IPS DF 6.9 (cell line): ENCODE data around the gene GPR32.
"Not testable (repeated sequence)": the region's sequence is repeated elsewhere in the genome, so short reads cannot be mapped to it uniquely, and the experiment has no call there.

Experiments used
- DNase-seq: peaks from one replicate; pipeline ENCODE4 v3.0.0-alpha.2; 2013; ENCODE audit warnings: low read depth, low spot score
- H3K27ac ChIP-seq: one replicate; pipeline ENCODE4 v1.5.1; 2013; ENCODE audit warnings: low read length, control low read depth
- H3K27me3 ChIP-seq: 2 replicates; pipeline ENCODE4 v1.6.1; 2013; ENCODE audit warnings: mild to moderate bottlenecking, low read length; ENCODE audit not compliant: control insufficient read depth, insufficient read depth
- H3K36me3 ChIP-seq: 2 replicates; pipeline ENCODE4 v1.6.1; 2013; ENCODE audit warnings: low read length; ENCODE audit not compliant: control insufficient read depth, insufficient read depth
- H3K4me1 ChIP-seq: 2 replicates; pipeline ENCODE4 v1.6.1; 2013; ENCODE audit warnings: low read length; ENCODE audit not compliant: control insufficient read depth, insufficient read depth
- H3K4me3 ChIP-seq: 2 replicates; pipeline ENCODE4 v1.5.1; 2013; ENCODE audit warnings: mild to moderate bottlenecking, low read length
- H3K9me3 ChIP-seq: 2 replicates; pipeline ENCODE4 v1.6.1; 2013; ENCODE audit warnings: low read length, inconsistent platforms; ENCODE audit not compliant: control insufficient read depth, insufficient read depth
- WGBS: extraction: QIAGEN DNeasy Blood & Tissue Kit; methylation state at CpG from one replicate; pipeline ENCODE4 v1.1.7; 2013; ENCODE audit warnings: mixed read lengths, missing lambda C conversion rate; ENCODE audit not compliant: insufficient read length, insufficient coverage; 5-methylcytosine and 5-hydroxymethylcytosine counted together

The GPR32 gene

GRCh38 chr19:50728084-50728737 is 42.1 kb upstream of the GPR32 start:
- DNase-seq, result no peak
- peaks cover 17% of the 10 kb centered on the region for H3K9me3 ChIP-seq
- no CpG with 5 or more reads among the region's 39 CpGs for WGBS
- H3K4me1 ChIP-seq, result no peaks in the 10 kb centered on the region
- no peaks in the 10 kb centered on the region for H3K27me3 ChIP-seq
- no peak overlapping the region for H3K27ac ChIP-seq
- H3K36me3 ChIP-seq, result peaks cover 3% of the 10 kb centered on the region; the same call in 1 of the 2 replicates
- no peak overlapping the region for H3K4me3 ChIP-seq

DNA sequence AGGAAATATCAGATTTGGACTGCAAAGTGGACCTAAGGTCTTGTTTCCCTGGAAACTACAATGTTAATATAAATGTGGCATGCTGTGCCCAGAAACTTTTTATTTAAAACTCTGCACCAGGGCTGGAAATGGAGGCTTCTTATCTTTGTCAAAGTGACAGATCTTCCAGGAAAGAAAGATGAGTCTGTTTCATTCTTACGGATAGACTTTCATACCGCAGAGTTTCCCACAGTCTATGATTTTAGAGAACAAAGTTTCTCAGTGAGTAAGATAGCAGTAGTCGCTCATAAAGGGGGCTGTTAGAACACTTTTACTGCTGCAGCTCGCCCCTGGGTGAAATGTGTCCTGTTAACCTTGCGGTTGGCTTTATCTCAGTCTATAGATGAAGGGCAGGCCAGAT is 40.4 kb upstream of the GPR32 start:
- H3K4me1 ChIP-seq, result no peaks in the 10 kb centered on the region
- no peak for DNase-seq
- no peaks in the 10 kb centered on the region; the same call in 1 of the 2 replicates for H3K36me3 ChIP-seq
- no peak overlapping the region for H3K4me3 ChIP-seq
- WGBS, result no CpG with 5 or more reads among the region's 5 CpGs
- H3K27me3 ChIP-seq, result no peaks in the 10 kb centered on the region
- H3K27ac ChIP-seq, result no peak overlapping the region
- peaks cover 19% of the 10 kb centered on the region for H3K9me3 ChIP-seq

GRCh38 chr19:50735869-50736268 is 34.4 kb upstream of the GPR32 start:
- no peaks in the 10 kb centered on the region for H3K27me3 ChIP-seq
- H3K9me3 ChIP-seq, result peaks cover 17% of the 10 kb centered on the region
- H3K36me3 ChIP-seq, result no peaks in the 10 kb centered on the region
- H3K4me1 ChIP-seq, result no peaks in the 10 kb centered on the region
- no CpG with 5 or more reads among the region's 7 CpGs for WGBS
- no peak overlapping the region for H3K27ac ChIP-seq
- DNase-seq, result no peak
- H3K4me3 ChIP-seq, result no peak overlapping the region

DNA sequence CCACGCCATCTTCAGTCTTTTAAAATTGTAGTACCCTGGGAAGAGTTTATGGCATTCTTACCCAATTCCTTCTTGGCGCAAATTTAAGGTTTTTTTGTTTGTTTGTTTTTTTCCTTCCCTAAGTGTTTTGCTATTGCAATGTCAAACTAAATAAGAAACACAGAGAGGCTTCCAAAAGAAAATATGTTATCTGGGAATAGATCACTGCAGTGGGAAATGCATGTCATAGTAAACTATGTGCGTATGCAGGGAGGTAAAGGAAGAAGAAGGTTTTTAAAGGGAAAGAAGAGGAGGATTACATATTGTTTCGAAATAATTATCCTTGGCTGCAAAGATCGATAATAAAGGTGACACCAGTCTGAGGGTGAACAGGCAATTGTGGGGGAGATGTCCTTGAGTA is 33.9 kb upstream of the GPR32 start:
- DNase-seq, result no peak
- 100% methylated on average over 2 of the region's 5 CpGs for WGBS
- Histone ChIP-seq H3K36me3 (no peaks in the 10 kb centered on the region), H3K27me3 (no peaks in the 10 kb centered on the region), H3K4me3 (no peak overlapping the region), H3K9me3 (peaks cover 21% of the 10 kb centered on the region), H3K4me1 (no peaks in the 10 kb centered on the region), H3K27ac (no peak overlapping the region)

DNA sequence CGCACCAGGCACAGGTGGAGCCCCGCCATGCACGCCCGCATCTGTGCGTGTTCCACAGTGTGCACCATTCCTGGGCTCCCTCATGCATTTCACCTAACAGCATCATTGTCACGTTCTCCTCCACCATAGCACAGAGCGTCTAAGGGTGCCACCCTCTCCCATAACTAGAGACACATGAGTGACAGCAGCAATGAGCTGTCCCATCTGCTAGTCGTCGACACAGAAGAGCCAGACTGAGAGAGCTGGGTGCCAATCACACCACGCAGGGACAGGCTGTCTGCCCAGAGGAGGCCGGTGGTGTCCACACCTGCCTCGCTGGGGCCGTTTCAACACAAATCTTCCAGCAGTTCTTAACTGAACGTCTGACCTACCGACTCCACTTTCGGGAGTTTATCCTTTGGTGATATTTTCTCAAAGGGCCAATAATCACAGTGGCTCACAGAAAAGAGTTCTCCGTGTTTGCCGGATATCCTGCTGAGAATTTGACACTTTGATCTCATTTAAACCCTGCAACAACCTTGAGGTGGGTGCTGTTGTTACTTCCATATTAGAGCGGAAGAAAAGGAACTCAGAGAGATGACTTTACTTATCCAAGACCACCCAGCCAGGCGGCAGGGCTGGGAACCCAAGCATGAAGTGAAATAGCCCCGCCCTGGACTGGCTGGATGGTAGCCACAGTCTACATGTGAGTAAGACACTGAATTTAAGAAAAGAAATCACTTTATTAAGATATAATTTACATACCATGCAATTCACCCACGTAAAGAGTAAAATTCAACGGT is 30.9 kb upstream of the GPR32 start:
- DNase-seq, result no peak
- H3K4me3 ChIP-seq, result no peak overlapping the region
- H3K9me3 ChIP-seq, result peaks cover 22% of the 10 kb centered on the region
- no peak overlapping the region for H3K27ac ChIP-seq
- no peaks in the 10 kb centered on the region for H3K4me1 ChIP-seq
- no peaks in the 10 kb centered on the region for H3K36me3 ChIP-seq
- H3K27me3 ChIP-seq, result no peaks in the 10 kb centered on the region
- no CpG with 5 or more reads among the region's 23 CpGs for WGBS

DNA sequence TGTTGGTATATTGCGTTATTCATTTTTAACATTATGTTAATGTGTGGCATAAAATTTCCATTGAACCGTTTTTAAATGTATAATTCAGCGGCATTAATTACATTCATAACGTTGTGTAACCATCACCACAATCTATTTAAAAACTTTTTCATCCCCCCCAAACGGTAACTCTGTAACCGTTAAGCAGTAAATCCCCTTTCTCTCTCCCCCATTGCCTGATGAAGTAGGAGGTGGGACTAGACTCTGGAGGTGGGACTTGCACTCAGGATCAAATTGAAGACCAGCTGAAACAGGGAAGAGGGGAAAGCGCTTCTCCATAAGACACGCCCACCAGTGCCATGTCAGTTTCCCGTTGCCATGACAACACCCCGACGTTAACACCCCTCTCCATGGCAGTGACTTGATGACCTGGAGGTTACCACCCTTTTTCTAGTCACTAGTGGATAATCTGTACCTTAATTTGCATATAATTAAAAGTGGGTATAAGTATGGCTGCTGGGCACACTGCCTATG is 30.3 kb upstream of the GPR32 start:
- no peaks in the 10 kb centered on the region for H3K4me1 ChIP-seq
- no peaks in the 10 kb centered on the region for H3K36me3 ChIP-seq
- peaks cover 20% of the 10 kb centered on the region for H3K9me3 ChIP-seq
- H3K27ac ChIP-seq, result no peak overlapping the region
- 100% methylated on average over 4 of the region's 11 CpGs for WGBS
- H3K27me3 ChIP-seq, result no peaks in the 10 kb centered on the region
- no peak overlapping the region for H3K4me3 ChIP-seq
- DNase-seq, result no peak

- Histone ChIP-seq H3K4me3 (no peak overlapping the region), H3K4me1 (no peaks in the 10 kb centered on the region), H3K27me3 (no peaks in the 10 kb centered on the region), H3K9me3 (peaks cover 17% of the 10 kb centered on the region), H3K27ac (no peak overlapping the region), H3K36me3 (no peaks in the 10 kb centered on the region)
- DNase-seq, result no peak
- no CpG with 5 or more reads among the region's 18 CpGs for WGBS
Observed at GRCh38 chr19:50741179-50741933, 28.9 kb upstream of the GPR32 start.

GRCh38 chr19:50743537-50743936 is 26.7 kb upstream of the GPR32 start:
- H3K36me3 ChIP-seq, result no peaks in the 10 kb centered on the region
- H3K27me3 ChIP-seq, result no peaks in the 10 kb centered on the region
- no peak overlapping the region for H3K27ac ChIP-seq
- H3K4me3 ChIP-seq, result no peak overlapping the region
- DNase-seq, result no peak
- peaks cover 16% of the 10 kb centered on the region for H3K9me3 ChIP-seq
- H3K4me1 ChIP-seq, result no peaks in the 10 kb centered on the region
- WGBS, result no CpG with 5 or more reads among the region's 6 CpGs

GRCh38 chr19:50745221-50745620 is 25.0 kb upstream of the GPR32 start:
- no peak overlapping the region for H3K27ac ChIP-seq
- no peaks in the 10 kb centered on the region for H3K36me3 ChIP-seq
- H3K27me3 ChIP-seq, result no peaks in the 10 kb centered on the region
- DNase-seq, result no peak
- no peaks in the 10 kb centered on the region for H3K4me1 ChIP-seq
- WGBS, result no CpG with 5 or more reads among the region's 10 CpGs
- H3K9me3 ChIP-seq, result peaks cover 8% of the 10 kb centered on the region
- H3K4me3 ChIP-seq, result no peak overlapping the region

DNA sequence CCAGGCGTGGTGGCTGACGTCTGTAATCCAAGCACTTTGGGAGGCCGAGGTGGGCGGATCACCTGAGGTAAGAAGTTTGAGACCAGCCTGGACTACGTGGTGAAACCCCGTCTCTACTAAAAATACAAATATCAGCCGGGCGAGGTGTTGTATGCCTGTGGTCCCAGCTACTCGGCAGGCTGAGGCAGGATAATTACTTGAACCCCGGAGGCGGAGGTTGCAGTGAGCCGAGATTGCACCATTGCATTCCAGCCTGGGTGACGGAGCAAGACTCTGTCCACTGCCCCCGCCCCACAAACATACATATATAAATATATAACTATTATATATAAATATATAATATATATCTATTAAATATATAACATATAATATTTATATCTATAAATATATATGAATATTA is 23.1 kb upstream of the GPR32 start:
- H3K27ac ChIP-seq, DNase-seq, H3K27me3 ChIP-seq, H3K4me1 ChIP-seq, H3K4me3 ChIP-seq, H3K36me3 ChIP-seq, H3K9me3 ChIP-seq: not testable (repeated sequence)
- no CpG with 5 or more reads among the region's 14 CpGs for WGBS
